CD4-positive, alpha-beta T cell (primary cell): ENCODE results near the gene ALK. TPM values are rescaled to one million over a fixed set of nuclear protein-coding genes. Genes with fewer than 3 reads are reported as not detected.

Source experiments
- ATAC-seq: fragments of 200-7000 bp; cut with Tn5 transposase; one replicate; pipeline ENCODE4 v1.10.0; 2022; ENCODE audit warnings: mild to moderate bottlenecking; ENCODE audit not compliant: poor library complexity
- CTCF ChIA-PET: fragments of 350-600 bp; sonication (Branson Sonifier 250); formaldehyde crosslinking; loops from one replicate; lab custom pipeline; 2021; ENCODE audit warnings: antibody characterized with exemption, inconsistent platforms; lab: Charles Lee
- POLR2A ChIA-PET: fragments of 350-600 bp; sonication (Branson Sonifier 250); formaldehyde crosslinking; loops from one replicate; lab custom pipeline; 2021; ENCODE audit warnings: antibody characterized with exemption, inconsistent platforms; lab: Charles Lee
- DNase-seq, 14 experiments: peaks; one replicate each; pipeline ENCODE4 v3.0.0-alpha.2; 2013 to 2020; ENCODE audit warnings: mixed read lengths in 2 of 14
- H3K27ac ChIP-seq, 2 donors: one replicate each; pipeline versions ENCODE4 v1.5.1 to v1.7.0; 2013; ENCODE audit warnings: low read length in 2 of 2, low read depth in 1 of 2, mild to moderate bottlenecking in 1 of 2
- H3K27me3 ChIP-seq, 2 experiments: 1 replicate in 1 of 2; 2 replicates in 1 of 2; pipeline versions ENCODE4 v1.6.1 to v1.7.0; 2013; ENCODE audit warnings: low read length in 2 of 2, control low read depth in 1 of 2, mild to moderate bottlenecking in 1 of 2, moderate library complexity in 1 of 2; ENCODE audit not compliant: insufficient read depth in 2 of 2, control insufficient read depth in 1 of 2
- H3K36me3 ChIP-seq: one replicate; pipeline ENCODE4 v1.6.1; 2013; ENCODE audit warnings: low read length, control low read depth; ENCODE audit not compliant: insufficient read depth
- H3K4me1 ChIP-seq: one replicate; pipeline ENCODE4 v1.6.1; 2013; ENCODE audit warnings: low read length, control low read depth; ENCODE audit not compliant: insufficient read depth
- H3K4me3 ChIP-seq: one replicate; pipeline ENCODE4 v1.5.1; 2013; ENCODE audit warnings: mild to moderate bottlenecking, low read length, moderate library complexity
- H3K9me3 ChIP-seq, 2 experiments: 1 replicate in 1 of 2; 2 replicates in 1 of 2; pipeline versions ENCODE4 v1.6.1 to v1.7.0; 2013; ENCODE audit warnings: low read length in 2 of 2, mild to moderate bottlenecking in 2 of 2, control low read depth in 1 of 2, moderate library complexity in 1 of 2; ENCODE audit not compliant: control insufficient read depth in 1 of 2, insufficient read depth in 1 of 2
- H3K27ac Mint-ChIP-seq: one replicate; pipeline ENCODE4 v1.8.0; 2020; ENCODE audit warnings: mixed read lengths
- H3K27me3 Mint-ChIP-seq: one replicate; pipeline ENCODE4 v1.8.0; 2021; ENCODE audit warnings: mixed read lengths
- H3K36me3 Mint-ChIP-seq: one replicate; pipeline ENCODE4 v1.8.0; 2021; ENCODE audit warnings: low read depth, mixed read lengths
- H3K4me1 Mint-ChIP-seq: one replicate; pipeline ENCODE4 v1.8.0; 2021; ENCODE audit warnings: low read depth, mixed read lengths
- H3K4me3 Mint-ChIP-seq: one replicate; pipeline ENCODE4 v1.8.0; 2020; ENCODE audit warnings: mild to moderate bottlenecking, mixed read lengths
- H3K9me3 Mint-ChIP-seq: one replicate; pipeline ENCODE4 v1.8.0; 2020; ENCODE audit warnings: mixed read lengths
- CTCF ChIP-seq: fragments of 200-600 bp; IDR thresholded peaks from one replicate; pipeline ENCODE4 v1.8.0; 2022; ENCODE audit warnings: antibody characterized with exemption, mild to moderate bottlenecking
- intact Hi-C, 2 experiments: fragments of 100-400 bp; cut with DNase I in 1 of 2; cut with micrococcal nuclease in 1 of 2; formaldehyde crosslinking; loops; one replicate each; pipeline versions ENCODE4 v1.15.1 to v1.9.0; 2023 to 2025; cut with DNase I, micrococcal nuclease
- total RNA-seq, 174 experiments: library from RNA in 2 of 174; stranded (reverse) in 2 of 174; gene quantifications; one replicate each; pipeline ENCODE4 v1.2.3 and lab custom pipeline; 2021 to 2026

ALK gene
- total RNA-seq, 2 experiments from 2014 or later: not detected

DNA sequence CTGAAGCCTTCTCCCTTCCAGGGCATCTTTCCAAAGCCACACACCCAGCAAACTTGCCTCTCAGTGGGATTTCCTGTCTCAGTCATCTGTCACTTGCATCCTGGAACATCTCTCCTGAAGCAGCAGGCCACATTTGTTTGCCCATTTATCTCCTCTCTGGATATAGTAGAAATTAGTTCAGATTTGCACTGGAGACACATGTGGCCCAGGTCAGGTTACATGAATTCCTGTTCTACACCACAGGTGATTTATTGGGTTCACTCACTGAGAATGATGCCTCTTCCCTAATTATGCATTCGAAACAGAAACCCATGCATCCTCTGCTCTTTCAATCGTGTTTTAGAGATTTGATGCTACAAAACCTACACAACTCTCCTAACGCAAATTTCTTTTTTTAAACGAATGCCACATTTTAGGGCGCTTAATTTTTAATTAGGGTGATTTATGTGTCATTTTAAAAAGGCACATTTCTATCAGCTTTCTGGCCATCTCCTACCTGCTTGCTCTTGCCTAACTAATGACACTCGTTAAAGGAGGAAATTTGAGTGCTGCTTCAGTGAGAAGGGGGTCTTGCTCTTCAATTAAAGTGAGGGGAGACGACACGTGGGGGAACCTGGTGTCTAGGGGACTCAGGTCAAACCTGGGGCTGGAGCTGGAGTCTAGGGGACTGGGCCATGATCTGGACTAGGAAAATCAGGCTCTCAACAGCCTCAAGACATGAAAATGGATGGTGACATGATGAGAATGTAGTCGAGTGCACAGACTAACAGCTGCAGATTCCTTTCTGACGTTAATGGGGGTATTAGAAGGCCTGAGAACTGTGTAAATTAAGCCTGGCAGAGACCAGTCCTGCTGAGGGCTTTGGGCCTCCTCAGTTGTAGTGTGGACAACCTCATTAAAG is 584.8 kb downstream of the ALK start:
- H3K9me3 ChIP-seq: no peaks in the 10 kb centered on the region
- Mint-ChIP-seq H3K27me3 (peaks cover 6% of the 10 kb centered on the region), H3K4me1 (no peaks in the 10 kb centered on the region), H3K9me3 (no peaks in the 10 kb centered on the region), H3K36me3 (no peaks in the 10 kb centered on the region), H3K27ac (no peak overlapping the region), H3K4me3 (no peak overlapping the region)
- ChIA-PET POLR2A (no interaction called here), CTCF (no interaction called here)
- no peak overlapping the region for H3K4me3 ChIP-seq
- no peak for TF ChIP-seq CTCF
- ATAC-seq (no peak), DNase-seq (no peak)
- no peaks in the 10 kb centered on the region for H3K4me1 ChIP-seq
- intact Hi-C loops: no loop called here
- no peak overlapping the region for H3K27ac ChIP-seq
- no peaks in the 10 kb centered on the region for H3K27me3 ChIP-seq
- no peaks in the 10 kb centered on the region for H3K36me3 ChIP-seq

DNA sequence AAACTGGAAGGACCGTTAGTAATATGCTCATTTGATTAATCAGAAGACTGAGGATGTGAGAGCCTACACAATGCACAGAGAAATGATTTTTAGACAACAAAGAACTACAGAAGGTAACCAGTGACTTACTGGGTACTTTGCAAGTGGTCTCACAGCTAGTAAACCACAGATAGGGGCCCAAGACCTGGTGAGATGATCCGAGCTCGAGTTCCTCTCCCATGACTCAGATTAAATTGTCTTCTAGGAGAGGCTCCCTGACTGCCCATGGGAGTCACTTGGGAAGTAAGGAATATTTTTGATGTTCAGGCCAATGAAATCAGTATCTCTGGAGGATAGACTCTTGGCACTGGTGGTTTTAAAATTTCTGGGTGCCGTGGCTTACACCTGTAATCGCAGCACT is 586.0 kb downstream of the ALK start:
- POLR2A ChIA-PET: no interaction called here
- no peaks in the 10 kb centered on the region for H3K4me1 ChIP-seq
- H3K9me3 ChIP-seq: no peaks in the 10 kb centered on the region
- H3K4me3 ChIP-seq: no peak overlapping the region
- no peaks in the 10 kb centered on the region for H3K27me3 ChIP-seq
- Mint-ChIP-seq H3K36me3 (no peaks in the 10 kb centered on the region), H3K27ac (no peak overlapping the region), H3K4me3 (no peak overlapping the region), H3K27me3 (peaks cover 6% of the 10 kb centered on the region), H3K4me1 (no peaks in the 10 kb centered on the region), H3K9me3 (no peaks in the 10 kb centered on the region)
- ATAC-seq (no peak), DNase-seq (no peak)
- H3K27ac ChIP-seq: no peak overlapping the region
- no peak for TF ChIP-seq CTCF
- intact Hi-C loops: no loop called here
- CTCF ChIA-PET: no interaction called here
- H3K36me3 ChIP-seq: no peaks in the 10 kb centered on the region

DNA sequence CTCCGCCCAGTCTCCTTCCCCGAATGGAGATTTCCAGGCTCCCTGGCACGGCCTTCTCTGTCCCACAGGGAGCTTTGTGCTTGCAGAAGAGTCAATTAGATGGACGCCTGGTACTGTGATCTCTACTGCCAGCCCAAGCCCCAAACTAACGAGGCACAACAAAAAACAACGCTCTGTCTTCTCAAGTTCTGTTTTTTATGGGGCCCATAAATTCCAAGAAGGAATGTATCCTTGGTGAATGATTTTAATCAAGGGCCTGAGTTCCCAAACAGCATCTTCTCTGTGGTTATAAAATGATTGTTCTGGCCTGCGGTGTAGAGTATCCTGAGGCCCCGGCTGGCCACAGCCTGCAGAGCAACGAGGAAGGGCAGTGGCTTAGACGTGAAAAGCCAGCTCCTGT is 586.7 kb downstream of the ALK start:
- ChIA-PET CTCF (no interaction called here), POLR2A (no interaction called here)
- Mint-ChIP-seq H3K4me3 (no peak overlapping the region), H3K4me1 (no peaks in the 10 kb centered on the region), H3K9me3 (no peaks in the 10 kb centered on the region), H3K36me3 (no peaks in the 10 kb centered on the region), H3K27ac (no peak overlapping the region), H3K27me3 (peaks cover 6% of the 10 kb centered on the region)
- ATAC-seq (no peak), DNase-seq (no peak)
- Histone ChIP-seq H3K36me3 (no peaks in the 10 kb centered on the region), H3K27ac (no peak overlapping the region), H3K9me3 (no peaks in the 10 kb centered on the region), H3K4me1 (no peaks in the 10 kb centered on the region), H3K4me3 (no peak overlapping the region), H3K27me3 (no peaks in the 10 kb centered on the region)
- intact Hi-C loops: no loop called here
- TF ChIP-seq CTCF: no peak
